SU-DHL-6 (cell line): ENCODE data around the gene GSS.

Source experiments
- CTCF ChIP-seq: fragments of 200-600 bp; sonication (generic); IDR thresholded peaks from one replicate; pipeline ENCODE4 v1.5.1; 2017; ENCODE audit warnings: antibody characterized with exemption, mild to moderate bottlenecking, low read length, moderate library complexity; ENCODE audit not compliant: insufficient read depth, poor library complexity, severe bottlenecking
- EZH2phosphoT487 ChIP-seq: fragments of 200-600 bp; sonication (generic), shearing (Covaris generic); conservative IDR thresholded peaks from 2 replicates; pipeline ENCODE4 v1.6.1; 2018; ENCODE audit warnings: mild to moderate bottlenecking, antibody characterized with exemption, low read length, moderate library complexity, mixed read lengths

- TF ChIP-seq CTCF (no peak), EZH2phosphoT487 (no peak)
Measured at GRCh38 chr20:34925341-34925740, 30.3 kb downstream of the GSS start.
